Astrocyte (in vitro differentiated cells and primary cell): ENCODE measurements around the gene TNRC6A. TPM values are rescaled to one million over a fixed set of nuclear protein-coding genes. Genes with fewer than 3 reads are reported as not detected.

ENCODE experiments used
- DNase-seq: peaks from one replicate; pipeline ENCODE4 v3.0.0-alpha.2; 2010; ENCODE audit warnings: low read depth
- FAIRE-seq: peaks from 2 replicates; lab custom pipeline; 2011; peaks lifted over from hg19 to GRCh38; lab: Jason Lieb, UNC
- H2AFZ ChIP-seq: 2 replicates; pipeline ENCODE4 v1.6.0; 2012; ENCODE audit warnings: low read depth, low read length, inconsistent platforms
- H3K27ac ChIP-seq: 2 replicates; pipeline ENCODE4 v1.5.1; 2011; ENCODE audit warnings: low read depth, low read length, inconsistent platforms
- H3K27me3 ChIP-seq: 2 replicates; pipeline ENCODE4 v1.6.0; 2011; ENCODE audit warnings: low read length, inconsistent platforms; ENCODE audit not compliant: insufficient read depth
- H3K36me3 ChIP-seq: 2 replicates; pipeline ENCODE4 v1.5.1; 2011; ENCODE audit warnings: low read length, inconsistent platforms; ENCODE audit not compliant: insufficient read depth
- H3K4me1 ChIP-seq: 2 replicates; pipeline ENCODE4 v1.5.1; 2011; ENCODE audit warnings: low read length, inconsistent platforms; ENCODE audit not compliant: insufficient read depth
- H3K4me2 ChIP-seq: 2 replicates; pipeline ENCODE4 v1.6.0; 2012; ENCODE audit warnings: low read length, inconsistent platforms
- H3K4me3 ChIP-seq: 2 replicates; pipeline ENCODE4 v1.5.1; 2011; ENCODE audit warnings: low read depth, mild to moderate bottlenecking, low read length, inconsistent platforms; ENCODE audit not compliant: insufficient read depth
- H3K79me2 ChIP-seq: 2 replicates; pipeline ENCODE4 v1.6.0; 2012; ENCODE audit warnings: mild to moderate bottlenecking, low read length, inconsistent platforms; ENCODE audit not compliant: insufficient read depth
- H3K9ac ChIP-seq: 2 replicates; pipeline ENCODE4 v1.6.0; 2012; ENCODE audit warnings: mild to moderate bottlenecking, low read length, inconsistent platforms
- H3K9me3 ChIP-seq: 2 replicates; pipeline ENCODE4 v1.5.1; 2012; ENCODE audit warnings: low read depth, mild to moderate bottlenecking, low read length, inconsistent platforms; ENCODE audit not compliant: insufficient read depth
- H4K20me1 ChIP-seq: 2 replicates; pipeline ENCODE4 v1.6.0; 2012; ENCODE audit warnings: low read length, inconsistent platforms; ENCODE audit not compliant: insufficient read depth
- H3K27ac Mint-ChIP-seq: one replicate; pipeline ENCODE4 v1.8.0; 2021; ENCODE audit warnings: mild to moderate bottlenecking, mixed read lengths; ENCODE audit not compliant: unreplicated experiment
- H3K27me3 Mint-ChIP-seq: one replicate; pipeline ENCODE4 v1.8.0; 2021; ENCODE audit warnings: low read depth, mixed read lengths; ENCODE audit not compliant: unreplicated experiment
- H3K36me3 Mint-ChIP-seq: one replicate; pipeline ENCODE4 v1.8.0; 2021; ENCODE audit warnings: low read depth, mixed read lengths; ENCODE audit not compliant: unreplicated experiment
- H3K4me1 Mint-ChIP-seq: one replicate; pipeline ENCODE4 v1.8.0; 2021; ENCODE audit warnings: low read depth, mixed read lengths; ENCODE audit not compliant: unreplicated experiment
- H3K4me3 Mint-ChIP-seq: one replicate; pipeline ENCODE4 v1.8.0; 2021; ENCODE audit warnings: mild to moderate bottlenecking, moderate library complexity, mixed read lengths; ENCODE audit not compliant: unreplicated experiment
- H3K9me3 Mint-ChIP-seq: one replicate; pipeline ENCODE4 v1.8.0; 2021; ENCODE audit warnings: mild to moderate bottlenecking, mixed read lengths; ENCODE audit not compliant: unreplicated experiment
- CTCF ChIP-seq: IDR thresholded peaks from 2 replicates; pipeline ENCODE4 v1.5.1; 2011; ENCODE audit warnings: low read depth, mild to moderate bottlenecking, inconsistent platforms, low read length, moderate library complexity; ENCODE audit not compliant: insufficient read depth
- EZH2 ChIP-seq: IDR thresholded peaks from 2 replicates; pipeline ENCODE4 v1.6.1; 2012; ENCODE audit warnings: mild to moderate bottlenecking, low read length, inconsistent platforms; ENCODE audit not compliant: insufficient read depth
- total RNA-seq: library from RNA; stranded (reverse); gene quantifications from 2 replicates; pipeline ENCODE4 v1.2.1, GENCODE V29; 2021

TNRC6A gene
- total RNA-seq, 1 donor from 2014 or later, result 51.1 TPM

- Histone ChIP-seq H3K4me2 (peak overlapping the region; percentile 69), H3K27ac (peak overlapping the region; percentile 31), H3K79me2 (peaks cover 97% of the 10 kb centered on the region), H2AFZ (no peak overlapping the region), H3K4me1 (peaks cover 17% of the 10 kb centered on the region), H3K36me3 (peaks cover 12% of the 10 kb centered on the region), H3K4me3 (no peak overlapping the region), H3K27me3 (no peaks in the 10 kb centered on the region), H3K9me3 (no peaks in the 10 kb centered on the region), H4K20me1 (peaks cover 98% of the 10 kb centered on the region), H3K9ac (no peak overlapping the region)
- Mint-ChIP-seq H3K9me3 (no peaks in the 10 kb centered on the region), H3K36me3 (peaks cover 9% of the 10 kb centered on the region), H3K27ac (peak overlapping the region; percentile 10), H3K4me3 (peak overlapping the region; percentile 24), H3K4me1 (peaks cover 26% of the 10 kb centered on the region), H3K27me3 (no peaks in the 10 kb centered on the region)
- DNase-seq, result peak; percentile 60
- TF ChIP-seq EZH2 (no peak), CTCF (no peak)
- FAIRE-seq, result no peak
These were observed 8.0 kb downstream of the TNRC6A start for GRCh38 chr16:24737391-24737871.

DNA sequence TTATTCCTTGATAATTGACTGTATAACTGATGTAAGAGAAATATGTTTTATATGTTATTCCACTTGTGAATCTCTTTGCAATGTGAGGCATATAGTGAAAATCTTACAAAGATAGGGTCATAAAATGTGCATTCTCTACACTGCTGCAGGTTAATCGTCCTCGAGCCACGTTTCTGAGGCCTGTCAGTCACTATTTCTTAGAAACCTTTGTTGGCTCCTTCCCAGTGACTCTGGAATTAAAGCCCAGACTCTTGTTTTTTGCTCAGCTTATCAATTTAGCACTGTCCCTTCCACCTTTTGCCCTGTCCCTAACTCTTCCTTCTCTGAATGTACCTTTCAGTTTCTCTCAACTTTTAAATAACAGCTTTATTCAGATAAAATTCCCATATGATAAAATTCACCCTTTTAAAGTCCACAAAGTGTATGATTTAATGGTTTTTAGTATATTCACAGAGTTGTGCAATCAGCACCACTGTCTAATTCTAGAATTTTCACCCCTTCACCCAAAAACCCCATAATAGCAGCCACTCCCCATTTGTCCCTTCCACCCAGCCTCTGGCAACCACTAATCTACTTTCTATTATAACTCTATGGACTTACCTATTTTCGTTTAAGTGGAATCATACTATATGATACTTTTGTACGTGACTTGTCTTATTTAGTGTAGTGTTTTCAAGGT is 8.6 kb downstream of the TNRC6A start:
- Histone ChIP-seq H3K79me2 (peaks cover 97% of the 10 kb centered on the region), H3K4me3 (no peak overlapping the region), H3K27ac (peak overlapping the region; percentile 31), H4K20me1 (peaks cover 98% of the 10 kb centered on the region), H3K9me3 (no peaks in the 10 kb centered on the region), H3K9ac (no peak overlapping the region), H3K27me3 (no peaks in the 10 kb centered on the region), H3K4me2 (peak overlapping the region; percentile 69), H3K36me3 (peaks cover 9% of the 10 kb centered on the region), H3K4me1 (peaks cover 17% of the 10 kb centered on the region), H2AFZ (no peak overlapping the region)
- DNase-seq, result no peak
- Mint-ChIP-seq H3K36me3 (peaks cover 6% of the 10 kb centered on the region), H3K27ac (no peak overlapping the region), H3K4me1 (peaks cover 26% of the 10 kb centered on the region), H3K4me3 (no peak overlapping the region), H3K27me3 (no peaks in the 10 kb centered on the region), H3K9me3 (no peaks in the 10 kb centered on the region)
- no peak for TF ChIP-seq EZH2
- no peak for FAIRE-seq

DNA sequence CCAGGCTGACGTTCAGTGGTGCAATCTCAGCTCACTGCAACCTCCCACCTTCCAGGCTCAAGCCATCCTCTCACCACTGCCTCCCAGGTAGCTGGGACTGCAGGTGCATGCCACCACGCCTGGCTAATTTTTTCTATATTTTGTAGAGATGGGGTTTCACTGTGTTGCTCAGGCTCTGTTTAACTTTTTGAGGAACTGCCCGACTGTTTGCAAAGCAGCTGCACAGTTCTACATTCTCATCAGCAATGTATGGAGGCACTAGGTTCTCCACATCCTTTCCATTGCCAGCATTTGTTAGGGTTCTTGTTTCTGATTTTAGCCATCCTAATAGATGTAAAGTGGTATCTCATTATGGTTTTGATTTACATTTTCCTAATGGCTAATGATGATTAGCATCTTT is 9.4 kb downstream of the TNRC6A start:
- no peak overlapping the region for H3K4me2 ChIP-seq
- H3K4me1 ChIP-seq, result peaks cover 17% of the 10 kb centered on the region
- H3K79me2 ChIP-seq, result peaks cover 97% of the 10 kb centered on the region
- Mint-ChIP-seq H3K27ac (no peak overlapping the region), H3K9me3 (no peaks in the 10 kb centered on the region), H3K4me1 (peaks cover 26% of the 10 kb centered on the region), H3K4me3 (peak overlapping the region; percentile 3), H3K27me3 (no peaks in the 10 kb centered on the region), H3K36me3 (peaks cover 3% of the 10 kb centered on the region)
- no peak overlapping the region for H3K27ac ChIP-seq
- H3K27me3 ChIP-seq, result no peaks in the 10 kb centered on the region
- H3K9ac ChIP-seq, result no peak overlapping the region
- peaks cover 98% of the 10 kb centered on the region for H4K20me1 ChIP-seq
- no peak overlapping the region for H2AFZ ChIP-seq
- no peak for TF ChIP-seq CTCF
- no peak for TF ChIP-seq EZH2
- FAIRE-seq (no peak), DNase-seq (no peak)
- no peaks in the 10 kb centered on the region for H3K9me3 ChIP-seq
- H3K4me3 ChIP-seq, result no peak overlapping the region
- H3K36me3 ChIP-seq, result peaks cover 3% of the 10 kb centered on the region
